GM21786 (cell line): ENCODE data around the gene KCNIP4.

Experiments used
- ATAC-seq: cut with Tn5 transposase; IDR thresholded peaks from one replicate; pipeline ENCODE4 v1.9.1; 2021; ENCODE audit not compliant: unreplicated experiment

The KCNIP4 gene

GRCh38 chr4:21901831-21902230 lies 46.7 kb downstream of the KCNIP4 start:
- ATAC-seq, result no peak

- ATAC-seq, result no peak
Measured at GRCh38 chr4:21901281-21901680, 47.3 kb downstream of the KCNIP4 start.

GRCh38 chr4:21900211-21900610 lies 48.4 kb downstream of the KCNIP4 start:
- no peak for ATAC-seq

GRCh38 chr4:21898101-21898500 lies 50.5 kb downstream of the KCNIP4 start:
- no peak for ATAC-seq

- no peak for ATAC-seq
Measured at GRCh38 chr4:21896767-21897166, 51.8 kb downstream of the KCNIP4 start.

- ATAC-seq, result no peak
Measured at GRCh38 chr4:21893136-21893535, 55.4 kb downstream of the KCNIP4 start.

- no peak for ATAC-seq
Measured at GRCh38 chr4:21890231-21890630, 58.3 kb downstream of the KCNIP4 start.

- peak; percentile 69 for ATAC-seq
Measured at GRCh38 chr4:21888195-21888976, 60.2 kb downstream of the KCNIP4 start.

GRCh38 chr4:21887481-21887880 lies 61.1 kb downstream of the KCNIP4 start:
- ATAC-seq, result no peak

GRCh38 chr4:21885770-21886169 lies 62.8 kb downstream of the KCNIP4 start:
- ATAC-seq, result no peak

- no peak for ATAC-seq
Measured at GRCh38 chr4:21885241-21885640, 63.3 kb downstream of the KCNIP4 start.

GRCh38 chr4:21884615-21885014 lies 64.0 kb downstream of the KCNIP4 start:
- ATAC-seq, result no peak

GRCh38 chr4:21882051-21882839 lies 66.3 kb downstream of the KCNIP4 start:
- ATAC-seq, result no peak

GRCh38 chr4:21879187-21879586 lies 69.4 kb downstream of the KCNIP4 start:
- ATAC-seq, result no peak

- no peak for ATAC-seq
Measured at GRCh38 chr4:21876711-21877110, 71.9 kb downstream of the KCNIP4 start.

GRCh38 chr4:21873145-21873544 lies 75.4 kb downstream of the KCNIP4 start:
- no peak for ATAC-seq

GRCh38 chr4:21872101-21872500 lies 76.5 kb downstream of the KCNIP4 start:
- no peak for ATAC-seq

GRCh38 chr4:21869978-21870745 lies 78.4 kb downstream of the KCNIP4 start:
- ATAC-seq, result no peak

GRCh38 chr4:21864686-21865085 lies 83.9 kb downstream of the KCNIP4 start:
- no peak for ATAC-seq

- no peak for ATAC-seq
Measured at GRCh38 chr4:21862917-21863316, 85.7 kb downstream of the KCNIP4 start.

- ATAC-seq, result no peak
Measured at GRCh38 chr4:21858971-21859370, 89.6 kb downstream of the KCNIP4 start.

GRCh38 chr4:21856754-21857153 lies 91.8 kb downstream of the KCNIP4 start:
- no peak for ATAC-seq
